C4-2B (cell line): ENCODE measurements around the gene SPECC1.

Experiments
- CTCF ChIP-seq: fragments of 450-650 bp; conservative IDR thresholded peaks from 2 replicates; pipeline ENCODE4 v1.5.1; 2017; ENCODE audit warnings: mild to moderate bottlenecking
- ZFX ChIP-seq: fragments of 450-650 bp; IDR thresholded peaks from 2 replicates; pipeline ENCODE4 v1.6.1; 2017

GRCh38 chr17:20281860-20282259, 272.7 kb downstream of the SPECC1 start:
- TF ChIP-seq CTCF = no peak
- TF ChIP-seq ZFX = no peak
